UCSD-AML1 (cell line): ENCODE data around the gene PARD6B.
"Not testable (repeated sequence)": the region's sequence is repeated elsewhere in the genome, so short reads cannot be mapped to it uniquely, and the experiment has no call there.

Experiments
- DNase-seq: peaks from one replicate; lab custom pipeline; 2025; ENCODE audit not compliant: unreplicated experiment; lab: John Stamatoyannopoulos, UW

PARD6B gene

DNA sequence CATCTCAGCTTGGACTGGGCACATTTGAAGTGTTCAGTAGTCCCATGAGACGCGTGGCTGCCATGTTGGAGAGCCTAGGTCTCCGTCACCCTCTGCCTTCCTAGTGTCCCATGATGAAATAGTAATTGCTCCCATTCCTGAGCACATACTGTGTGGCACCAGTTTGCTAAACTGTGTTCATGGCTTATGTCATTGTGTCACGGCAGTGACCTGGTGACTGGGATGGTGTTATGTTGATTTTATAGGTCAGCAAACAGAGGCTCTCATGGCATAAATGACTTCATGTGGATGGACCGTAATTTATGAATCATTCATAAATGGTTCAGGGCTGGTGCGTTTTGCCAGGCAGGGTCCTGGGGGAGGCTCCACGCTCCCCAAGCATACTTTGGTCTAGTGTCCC, 67.3 kb downstream of the PARD6B start:
- DNase-seq = no peak

GRCh38 chr20:50799176-50799889, 68.0 kb downstream of the PARD6B start:
- no peak for DNase-seq

GRCh38 chr20:50799890-50800550, 68.6 kb downstream of the PARD6B start:
- DNase-seq = no peak

GRCh38 chr20:50800986-50801746, 69.8 kb downstream of the PARD6B start:
- DNase-seq = not testable (repeated sequence)

DNA sequence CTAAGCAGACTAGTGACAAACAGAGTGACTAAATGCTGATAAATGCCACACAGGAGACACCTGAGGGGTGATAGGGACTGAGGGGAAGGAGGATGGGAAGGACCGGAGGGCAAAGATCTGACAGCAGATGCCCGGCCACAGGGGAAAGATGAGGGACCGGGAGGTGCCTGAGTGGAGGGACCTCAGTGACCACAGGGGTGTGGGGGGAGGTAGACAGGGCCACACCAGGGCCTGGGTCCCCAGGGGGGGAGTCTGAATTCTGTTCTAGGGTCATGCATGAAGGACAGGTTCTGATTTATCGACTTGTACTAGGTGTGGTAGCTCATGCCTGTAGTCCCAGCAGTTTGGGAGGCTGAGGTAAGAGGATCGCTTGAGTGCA, 70.4 kb downstream of the PARD6B start:
- DNase-seq = no peak

DNA sequence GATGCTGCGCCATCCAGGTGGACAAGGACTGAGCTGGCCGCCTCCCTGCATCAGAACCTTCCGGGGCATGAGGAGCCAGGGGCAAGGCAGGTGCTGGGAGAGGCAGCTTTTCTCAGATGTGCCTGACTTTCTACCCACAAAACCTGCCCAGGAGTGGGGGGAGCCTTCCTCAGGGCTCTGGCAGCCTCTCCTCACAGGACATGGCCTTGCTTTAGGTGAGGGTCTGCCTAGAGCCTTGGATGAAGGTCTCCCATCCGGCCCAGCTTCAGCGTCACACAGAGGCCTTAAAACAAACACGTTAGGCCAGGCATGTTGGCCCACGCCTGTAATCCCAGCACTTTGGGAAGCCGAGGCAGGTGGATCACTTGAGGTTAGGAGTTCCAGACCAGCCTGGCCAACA, 70.9 kb downstream of the PARD6B start:
- no peak for DNase-seq

DNA sequence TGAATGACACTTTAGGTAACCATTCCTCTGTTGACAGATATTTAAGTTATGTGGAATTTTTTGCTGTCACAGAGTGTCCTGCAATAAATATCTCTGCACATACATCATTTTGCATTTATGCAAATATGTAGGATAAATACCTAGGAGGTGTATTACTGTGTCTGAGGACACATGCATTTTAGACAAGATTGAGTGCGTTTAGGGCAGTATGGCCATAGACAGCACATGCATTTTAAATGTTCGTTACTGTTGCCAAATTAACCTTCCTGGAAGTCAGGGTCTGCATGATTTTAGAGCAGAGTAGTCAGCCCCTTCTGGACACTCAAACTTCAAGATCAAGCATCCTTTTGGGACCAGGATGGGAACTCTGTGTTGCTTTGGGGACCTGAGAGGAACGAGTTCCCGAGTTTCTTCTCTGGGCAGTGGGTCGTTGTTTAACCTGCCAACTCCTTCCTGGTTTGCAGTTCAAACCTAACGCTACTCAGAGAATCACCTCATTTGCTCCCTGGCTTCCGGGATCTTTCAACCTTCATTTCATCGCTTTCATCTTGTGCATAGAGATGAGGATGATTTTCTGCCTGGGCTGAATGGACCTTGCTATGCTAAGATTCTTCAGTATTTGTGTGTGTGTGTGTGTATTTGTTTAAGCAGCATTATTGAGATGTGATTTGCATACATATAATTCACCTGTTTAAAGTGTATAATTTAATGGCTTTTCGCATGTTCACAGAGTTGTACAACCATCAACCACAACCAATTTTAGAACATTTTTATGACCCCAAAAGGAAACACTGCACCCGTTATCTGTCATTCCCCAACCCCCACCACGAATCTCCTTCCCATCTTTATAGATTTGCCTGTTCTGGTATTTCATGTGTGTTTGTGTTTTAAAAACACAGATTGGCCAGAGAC, 73.3 kb downstream of the PARD6B start:
- DNase-seq = no peak

GRCh38 chr20:50805349-50805684, 73.9 kb downstream of the PARD6B start:
- no peak for DNase-seq

GRCh38 chr20:50806126-50806768, 74.9 kb downstream of the PARD6B start:
- DNase-seq = no peak
